ENCODE measurements around the gene HIP1. TPM values are rescaled to one million over a fixed set of nuclear protein-coding genes. Genes with fewer than 3 reads are reported as not detected.
"Not testable (repeated sequence)": the region's sequence is repeated elsewhere in the genome, so short reads cannot be mapped to it uniquely, and the experiment has no call there.

HIP1 gene
- total RNA-seq, 2 experiments from 2014 or later, result 4.1 to 4.6 TPM

DNA sequence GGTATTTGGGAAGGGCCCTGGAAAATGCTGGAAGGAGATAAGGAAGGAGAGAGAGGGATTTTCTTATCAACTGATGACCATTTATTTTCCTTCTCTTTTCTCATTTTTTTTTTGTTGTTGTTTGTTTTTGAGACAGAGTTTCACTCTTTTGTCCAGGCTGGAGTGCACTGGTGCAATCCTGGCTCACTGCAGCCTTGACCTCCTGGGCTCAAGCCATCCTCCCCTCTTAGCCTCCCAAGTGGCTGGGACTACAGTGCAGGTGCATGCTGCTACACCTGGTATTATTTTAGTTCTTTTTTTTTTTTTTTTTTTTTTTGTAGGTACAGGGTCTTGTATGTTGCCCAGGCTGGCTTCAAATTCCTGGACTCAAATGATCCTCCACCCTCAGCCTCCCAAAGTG lies 52.2 kb downstream of the HIP1 start:
- CTCF ChIA-PET, result no interaction called here
- no peaks in the 10 kb centered on the region for H3K9me3 Mint-ChIP-seq (ENCODE audit: insufficient read depth)
- DNase-seq (no peak), ATAC-seq (no peak)
- POLR2A ChIA-PET, result no interaction called here
- no peak overlapping the region for H3K27ac Mint-ChIP-seq
- no peaks in the 10 kb centered on the region for H3K36me3 Mint-ChIP-seq (ENCODE audit: low read depth)
- H3K4me3 Mint-ChIP-seq, result no peak overlapping the region
- peaks cover 8% of the 10 kb centered on the region for H3K4me1 Mint-ChIP-seq (ENCODE audit: low read depth)
- H3K27me3 Mint-ChIP-seq (ENCODE audit: low read depth), result peaks cover 7% of the 10 kb centered on the region

- H3K9me3 Mint-ChIP-seq (ENCODE audit: insufficient read depth); H3K27ac Mint-ChIP-seq; ATAC-seq; H3K4me3 Mint-ChIP-seq; CTCF ChIA-PET; DNase-seq; H3K36me3 Mint-ChIP-seq (ENCODE audit: low read depth); H3K27me3 Mint-ChIP-seq (ENCODE audit: low read depth); POLR2A ChIA-PET; H3K4me1 Mint-ChIP-seq (ENCODE audit: low read depth): not testable (repeated sequence)
Observed at GRCh38 chr7:75682052-75682451, 56.7 kb downstream of the HIP1 start.

DNA sequence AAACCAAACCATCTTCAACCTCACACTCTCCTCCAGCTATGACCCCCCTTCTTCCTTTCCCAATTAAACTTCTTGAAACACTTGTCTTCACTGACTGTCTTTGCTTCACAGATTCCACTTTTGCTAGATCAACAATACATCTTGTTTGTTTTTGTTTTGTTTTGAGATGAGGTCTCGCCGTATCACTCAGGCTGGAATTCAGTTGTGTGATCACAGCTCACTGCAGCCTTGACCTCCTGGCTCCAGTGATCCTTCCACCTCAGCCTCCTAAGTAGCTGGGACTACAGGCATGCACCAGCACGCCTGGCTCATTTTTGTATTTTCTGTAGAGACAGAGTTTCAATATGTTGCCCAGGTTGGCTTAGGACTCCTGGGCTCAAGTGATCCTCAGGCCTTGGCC lies 59.7 kb downstream of the HIP1 start:
- ChIA-PET POLR2A (no interaction called here), CTCF (interaction anchor here (1.0 kb wide), 1 partner anchor 83 kb away, joined by 3 read pairs; no protein-coding TSS in a partner anchor)
- no peak overlapping the region for H3K4me3 Mint-ChIP-seq
- no peak for ATAC-seq
- H3K4me1 Mint-ChIP-seq (ENCODE audit: low read depth), result no peaks in the 10 kb centered on the region
- no peak for DNase-seq
- H3K9me3 Mint-ChIP-seq (ENCODE audit: insufficient read depth), result no peaks in the 10 kb centered on the region
- peaks cover 2% of the 10 kb centered on the region for H3K36me3 Mint-ChIP-seq (ENCODE audit: low read depth)
- H3K27me3 Mint-ChIP-seq (ENCODE audit: low read depth), result peaks cover 2% of the 10 kb centered on the region
- no peak overlapping the region for H3K27ac Mint-ChIP-seq

GRCh38 chr7:75669579-75669978 lies 69.2 kb downstream of the HIP1 start:
- ChIA-PET CTCF (no interaction called here), POLR2A (no interaction called here)
- ATAC-seq, result no peak
- Mint-ChIP-seq H3K4me1 (ENCODE audit: low read depth) (no peaks in the 10 kb centered on the region), H3K4me3 (no peak overlapping the region), H3K27me3 (ENCODE audit: low read depth) (peaks cover 1% of the 10 kb centered on the region), H3K27ac (no peak overlapping the region), H3K9me3 (ENCODE audit: insufficient read depth) (no peaks in the 10 kb centered on the region), H3K36me3 (ENCODE audit: low read depth) (no peaks in the 10 kb centered on the region)
- DNase-seq, result no peak

GRCh38 chr7:75667938-75668337 lies 70.8 kb downstream of the HIP1 start:
- CTCF ChIA-PET, result no interaction called here
- H3K4me3 Mint-ChIP-seq, result no peak overlapping the region
- POLR2A ChIA-PET, result no interaction called here
- H3K27ac Mint-ChIP-seq, result no peak overlapping the region
- no peaks in the 10 kb centered on the region for H3K36me3 Mint-ChIP-seq (ENCODE audit: low read depth)
- ATAC-seq (no peak), DNase-seq (no peak)
- H3K9me3 Mint-ChIP-seq (ENCODE audit: insufficient read depth), result no peaks in the 10 kb centered on the region
- H3K27me3 Mint-ChIP-seq (ENCODE audit: low read depth), result peaks cover 1% of the 10 kb centered on the region
- no peaks in the 10 kb centered on the region for H3K4me1 Mint-ChIP-seq (ENCODE audit: low read depth)

GRCh38 chr7:75663302-75663907 lies 75.3 kb downstream of the HIP1 start:
- H3K36me3 Mint-ChIP-seq (ENCODE audit: low read depth), result no peaks in the 10 kb centered on the region
- no peak for ATAC-seq
- no peaks in the 10 kb centered on the region for H3K4me1 Mint-ChIP-seq (ENCODE audit: low read depth)
- H3K27ac Mint-ChIP-seq, result no peak overlapping the region
- H3K27me3 Mint-ChIP-seq (ENCODE audit: low read depth), result no peaks in the 10 kb centered on the region
- ChIA-PET CTCF (no interaction called here), POLR2A (no interaction called here)
- no peaks in the 10 kb centered on the region for H3K9me3 Mint-ChIP-seq (ENCODE audit: insufficient read depth)
- H3K4me3 Mint-ChIP-seq, result no peak overlapping the region
- DNase-seq, result no peak

- H3K36me3 Mint-ChIP-seq (ENCODE audit: low read depth), result no peaks in the 10 kb centered on the region
- CTCF ChIA-PET, result no interaction called here
- no peaks in the 10 kb centered on the region for H3K4me1 Mint-ChIP-seq (ENCODE audit: low read depth)
- POLR2A ChIA-PET, result no interaction called here
- H3K27me3 Mint-ChIP-seq (ENCODE audit: low read depth), result no peaks in the 10 kb centered on the region
- no peaks in the 10 kb centered on the region for H3K9me3 Mint-ChIP-seq (ENCODE audit: insufficient read depth)
- no peak overlapping the region for H3K4me3 Mint-ChIP-seq
- no peak for ATAC-seq
- H3K27ac Mint-ChIP-seq, result no peak overlapping the region
- DNase-seq, result no peak
Observed at GRCh38 chr7:75662579-75663301, 76.0 kb downstream of the HIP1 start.

GRCh38 chr7:75660566-75661215 lies 78.0 kb downstream of the HIP1 start:
- no peaks in the 10 kb centered on the region for H3K9me3 Mint-ChIP-seq (ENCODE audit: insufficient read depth)
- DNase-seq (no peak), ATAC-seq (no peak)
- no peak overlapping the region for H3K27ac Mint-ChIP-seq
- POLR2A ChIA-PET, result no interaction called here
- CTCF ChIA-PET, result interaction anchor here (1.9 kb wide), 1 partner anchor 10 kb away, joined by 4 read pairs; no protein-coding TSS in a partner anchor
- no peaks in the 10 kb centered on the region for H3K4me1 Mint-ChIP-seq (ENCODE audit: low read depth)
- no peaks in the 10 kb centered on the region for H3K36me3 Mint-ChIP-seq (ENCODE audit: low read depth)
- no peaks in the 10 kb centered on the region for H3K27me3 Mint-ChIP-seq (ENCODE audit: low read depth)
- H3K4me3 Mint-ChIP-seq, result no peak overlapping the region

DNA sequence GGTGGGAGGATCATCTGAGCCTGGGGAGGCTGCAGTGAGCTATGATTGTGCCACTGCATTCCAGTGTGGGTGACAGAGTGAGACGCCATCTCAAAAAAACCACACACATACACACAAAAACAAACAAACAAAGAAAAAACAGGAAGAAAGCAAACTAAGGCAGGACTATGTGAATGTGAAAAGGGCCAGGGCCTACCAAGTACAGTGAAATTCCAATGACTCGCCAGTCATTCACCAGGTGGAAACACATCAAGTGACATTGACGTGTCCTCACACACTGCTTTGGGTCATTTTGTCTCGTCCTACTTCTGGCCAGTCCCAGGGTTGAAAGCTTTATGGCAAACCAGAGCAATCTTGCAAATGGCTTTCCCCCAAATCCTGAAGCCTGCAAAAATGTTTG lies 79.9 kb downstream of the HIP1 start:
- Mint-ChIP-seq H3K4me3 (no peak overlapping the region), H3K27me3 (ENCODE audit: low read depth) (no peaks in the 10 kb centered on the region), H3K9me3 (ENCODE audit: insufficient read depth) (no peaks in the 10 kb centered on the region), H3K36me3 (ENCODE audit: low read depth) (no peaks in the 10 kb centered on the region), H3K4me1 (ENCODE audit: low read depth) (no peaks in the 10 kb centered on the region), H3K27ac (no peak overlapping the region)
- ATAC-seq (no peak), DNase-seq (no peak)
- ChIA-PET POLR2A (no interaction called here), CTCF (no interaction called here)

- Mint-ChIP-seq H3K27me3 (ENCODE audit: low read depth) (no peaks in the 10 kb centered on the region), H3K9me3 (ENCODE audit: insufficient read depth) (no peaks in the 10 kb centered on the region), H3K27ac (no peak overlapping the region), H3K4me1 (ENCODE audit: low read depth) (no peaks in the 10 kb centered on the region), H3K36me3 (ENCODE audit: low read depth) (no peaks in the 10 kb centered on the region), H3K4me3 (no peak overlapping the region)
- CTCF ChIA-PET, result no interaction called here
- ATAC-seq (no peak), DNase-seq (no peak)
- POLR2A ChIA-PET, result no interaction called here
Observed at GRCh38 chr7:75658369-75658768, 80.4 kb downstream of the HIP1 start.

- ATAC-seq, result no peak
- no peaks in the 10 kb centered on the region for H3K4me1 Mint-ChIP-seq (ENCODE audit: low read depth)
- H3K27ac Mint-ChIP-seq, result no peak overlapping the region
- CTCF ChIA-PET, result no interaction called here
- no peaks in the 10 kb centered on the region for H3K27me3 Mint-ChIP-seq (ENCODE audit: low read depth)
- no peak for DNase-seq
- no peaks in the 10 kb centered on the region for H3K36me3 Mint-ChIP-seq (ENCODE audit: low read depth)
- H3K4me3 Mint-ChIP-seq, result no peak overlapping the region
- POLR2A ChIA-PET, result no interaction called here
- no peaks in the 10 kb centered on the region for H3K9me3 Mint-ChIP-seq (ENCODE audit: insufficient read depth)
Observed at GRCh38 chr7:75657866-75658265, 80.9 kb downstream of the HIP1 start.

DNA sequence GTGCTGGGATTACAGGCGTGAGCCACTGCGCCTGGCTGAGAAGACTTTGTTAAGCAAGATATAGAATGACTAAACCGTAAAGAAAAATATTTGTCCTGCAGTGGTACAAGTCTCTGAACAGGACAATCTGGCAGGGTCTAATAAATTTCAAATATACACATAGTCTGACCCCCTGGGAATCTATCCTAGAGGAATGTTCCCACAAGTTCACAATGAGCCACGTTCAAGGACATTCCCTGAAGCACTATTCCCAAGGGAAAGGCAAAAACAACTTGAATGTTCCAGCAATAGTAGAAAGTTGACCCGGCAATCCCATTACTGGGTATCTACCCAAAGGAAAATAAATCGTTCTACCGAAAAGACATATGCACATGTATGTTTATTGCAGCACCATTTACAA lies 82.0 kb downstream of the HIP1 start:
- H3K9me3 Mint-ChIP-seq (ENCODE audit: insufficient read depth), result no peaks in the 10 kb centered on the region

More for the DNA sequence above, 82.0 kb downstream of the HIP1 start:
- no peaks in the 10 kb centered on the region for H3K36me3 Mint-ChIP-seq (ENCODE audit: low read depth)
- H3K27me3 Mint-ChIP-seq (ENCODE audit: low read depth), result no peaks in the 10 kb centered on the region
- no peak for DNase-seq
- ATAC-seq, result no peak
- CTCF ChIA-PET, result no interaction called here
- POLR2A ChIA-PET, result no interaction called here
- no peak overlapping the region for H3K27ac Mint-ChIP-seq
- no peaks in the 10 kb centered on the region for H3K4me1 Mint-ChIP-seq (ENCODE audit: low read depth)
- no peak overlapping the region for H3K4me3 Mint-ChIP-seq
